Measurements from ENCODE around the gene SARDH. TPM values are rescaled to one million over a fixed set of nuclear protein-coding genes. Genes with fewer than 3 reads are reported as not detected.

Gene SARDH
- total RNA-seq, 2 experiments from 2014 or later, result 17.7 to 18.5 TPM

DNA sequence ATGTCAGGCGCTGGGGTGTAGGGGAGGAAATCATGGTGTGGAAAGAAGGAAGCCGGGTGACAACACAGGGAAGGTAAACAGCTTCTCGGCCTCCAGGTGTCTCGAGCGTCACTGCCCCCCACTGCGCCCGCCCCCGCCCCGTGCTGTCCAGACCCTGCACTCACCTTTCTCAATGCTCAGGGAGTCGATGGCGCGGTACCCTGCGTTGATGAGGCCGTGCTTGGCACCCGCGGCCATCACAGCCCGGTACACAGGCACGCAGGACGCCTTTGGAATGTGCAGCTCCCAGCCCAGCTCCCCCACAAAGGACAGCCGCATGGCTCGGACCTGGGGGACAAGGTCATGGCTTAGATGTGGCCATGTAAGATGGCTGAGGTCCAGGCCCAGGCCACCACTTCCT lies 66.8 kb downstream of the SARDH start:
- H3K27ac Mint-ChIP-seq, result peak overlapping the region; percentile 75
- peaks cover 6% of the 10 kb centered on the region for H3K36me3 ChIP-seq (ENCODE audit: insufficient read depth, low read length)
- ChIA-PET POLR2A (interaction anchor here (1.3 kb wide), 1 partner anchor 30 kb away, joined by 5 read pairs; no protein-coding TSS in a partner anchor), CTCF (no interaction called here)
- no peaks in the 10 kb centered on the region for H3K9me3 ChIP-seq (ENCODE audit: control insufficient read depth in 1 of 2, insufficient read depth in 1 of 2, low read length in 2 of 2)
- H3K27me3 Mint-ChIP-seq, result no peaks in the 10 kb centered on the region
- no peak overlapping the region for H3K27ac ChIP-seq (ENCODE audit: low read depth in 1 of 2, low read length in 2 of 2)
- no peak overlapping the region for H3K4me3 ChIP-seq (ENCODE audit: low read length)
- ATAC-seq (ENCODE audit: poor library complexity) (no peak), DNase-seq (no peak)
- H3K4me1 ChIP-seq (ENCODE audit: insufficient read depth, low read length), result peaks cover 19% of the 10 kb centered on the region
- H3K4me3 Mint-ChIP-seq, result no peak overlapping the region
- peaks cover 20% of the 10 kb centered on the region for H3K4me1 Mint-ChIP-seq (ENCODE audit: low read depth)
- intact Hi-C loops (cut with DNase I, micrococcal nuclease), result no loop called here
- no peaks in the 10 kb centered on the region for H3K27me3 ChIP-seq (ENCODE audit: control insufficient read depth in 1 of 2, insufficient read depth in 2 of 2, low read length in 2 of 2)
- H3K9me3 Mint-ChIP-seq, result no peaks in the 10 kb centered on the region
- H3K36me3 Mint-ChIP-seq (ENCODE audit: low read depth), result peaks cover 10% of the 10 kb centered on the region
- TF ChIP-seq, protein P1, sequence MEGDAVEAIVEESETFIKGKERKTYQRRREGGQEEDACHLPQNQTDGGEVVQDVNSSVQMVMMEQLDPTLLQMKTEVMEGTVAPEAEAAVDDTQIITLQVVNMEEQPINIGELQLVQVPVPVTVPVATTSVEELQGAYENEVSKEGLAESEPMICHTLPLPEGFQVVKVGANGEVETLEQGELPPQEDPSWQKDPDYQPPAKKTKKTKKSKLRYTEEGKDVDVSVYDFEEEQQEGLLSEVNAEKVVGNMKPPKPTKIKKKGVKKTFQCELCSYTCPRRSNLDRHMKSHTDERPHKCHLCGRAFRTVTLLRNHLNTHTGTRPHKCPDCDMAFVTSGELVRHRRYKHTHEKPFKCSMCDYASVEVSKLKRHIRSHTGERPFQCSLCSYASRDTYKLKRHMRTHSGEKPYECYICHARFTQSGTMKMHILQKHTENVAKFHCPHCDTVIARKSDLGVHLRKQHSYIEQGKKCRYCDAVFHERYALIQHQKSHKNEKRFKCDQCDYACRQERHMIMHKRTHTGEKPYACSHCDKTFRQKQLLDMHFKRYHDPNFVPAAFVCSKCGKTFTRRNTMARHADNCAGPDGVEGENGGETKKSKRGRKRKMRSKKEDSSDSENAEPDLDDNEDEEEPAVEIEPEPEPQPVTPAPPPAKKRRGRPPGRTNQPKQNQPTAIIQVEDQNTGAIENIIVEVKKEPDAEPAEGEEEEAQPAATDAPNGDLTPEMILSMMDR (IDR thresholded peaks at IDR 0.05), result no peak

DNA sequence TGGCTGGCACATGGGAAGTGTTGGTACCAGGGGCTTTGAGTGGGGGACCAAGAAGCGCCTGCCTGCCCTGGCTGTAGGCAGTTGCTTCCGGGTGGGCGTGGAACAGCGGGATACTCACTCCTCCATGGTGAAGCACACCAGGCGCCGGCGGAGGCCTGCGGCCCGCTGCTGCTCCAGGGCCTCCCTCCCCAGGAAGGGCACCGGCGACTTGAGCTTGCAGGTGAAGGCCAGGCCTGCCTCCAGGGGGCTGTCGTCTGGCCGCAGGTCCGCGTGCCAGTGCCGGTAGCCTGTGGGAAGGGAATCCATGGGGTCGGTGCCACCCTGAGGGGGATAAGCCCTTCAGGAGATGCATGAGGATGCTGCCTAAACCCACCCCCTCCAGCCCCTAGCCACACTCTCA lies 67.7 kb downstream of the SARDH start:
- Mint-ChIP-seq H3K27ac (peak overlapping the region; percentile 69), H3K27me3 (no peaks in the 10 kb centered on the region), H3K4me3 (no peak overlapping the region), H3K9me3 (no peaks in the 10 kb centered on the region), H3K36me3 (ENCODE audit: low read depth) (peaks cover 10% of the 10 kb centered on the region), H3K4me1 (ENCODE audit: low read depth) (peaks cover 11% of the 10 kb centered on the region)
- Histone ChIP-seq H3K36me3 (ENCODE audit: insufficient read depth, low read length) (peaks cover 6% of the 10 kb centered on the region), H3K27me3 (ENCODE audit: control insufficient read depth in 1 of 2, insufficient read depth in 2 of 2, low read length in 2 of 2) (no peaks in the 10 kb centered on the region), H3K27ac (ENCODE audit: low read depth in 1 of 2, low read length in 2 of 2) (no peak overlapping the region), H3K9me3 (ENCODE audit: control insufficient read depth in 1 of 2, insufficient read depth in 1 of 2, low read length in 2 of 2) (no peaks in the 10 kb centered on the region), H3K4me1 (ENCODE audit: insufficient read depth, low read length) (peaks cover 10% of the 10 kb centered on the region), H3K4me3 (ENCODE audit: low read length) (no peak overlapping the region)
- POLR2A ChIA-PET, result no interaction called here
- DNase-seq (no peak), ATAC-seq (ENCODE audit: poor library complexity) (no peak)
- intact Hi-C loops (cut with DNase I, micrococcal nuclease), result no loop called here
- TF ChIP-seq, protein P1 (IDR thresholded peaks at IDR 0.05), result no peak
- CTCF ChIA-PET, result no interaction called here

DNA sequence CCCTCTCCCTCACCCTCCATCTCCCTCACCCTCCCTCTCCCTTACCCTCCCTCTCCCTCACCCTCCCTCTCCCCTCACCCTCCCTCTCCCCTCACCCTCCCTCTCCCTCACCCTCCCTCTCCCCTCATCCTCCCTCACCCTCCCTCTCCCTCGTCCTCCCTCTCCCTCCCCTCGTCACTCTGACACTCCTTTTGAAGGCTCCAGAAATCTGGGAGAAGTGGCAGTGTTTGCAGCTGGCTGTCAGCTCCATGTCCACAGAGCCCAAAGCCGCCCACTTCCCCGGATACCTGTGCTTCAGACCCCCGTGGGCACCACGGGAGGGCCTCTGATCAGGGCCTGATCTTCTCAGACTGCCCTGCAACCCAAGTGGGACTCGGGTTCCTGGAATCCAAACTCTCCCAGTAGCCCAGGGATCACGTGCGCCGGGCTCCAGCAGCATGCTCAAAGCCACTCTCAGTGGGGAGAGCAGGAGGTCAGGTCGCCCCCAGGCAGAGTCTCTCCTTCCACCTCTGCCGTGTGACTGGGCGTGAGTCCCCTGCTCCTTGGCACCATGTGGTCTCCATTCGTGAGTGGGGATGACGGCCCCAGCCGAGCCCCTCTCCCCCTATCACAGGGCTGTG lies 68.9 kb downstream of the SARDH start:
- Histone ChIP-seq H3K36me3 (ENCODE audit: insufficient read depth, low read length) (peaks cover 10% of the 10 kb centered on the region), H3K9me3 (ENCODE audit: control insufficient read depth in 1 of 2, insufficient read depth in 1 of 2, low read length in 2 of 2) (no peaks in the 10 kb centered on the region), H3K4me1 (ENCODE audit: insufficient read depth, low read length) (peaks cover 7% of the 10 kb centered on the region), H3K27ac (ENCODE audit: low read depth in 1 of 2, low read length in 2 of 2) (no peak overlapping the region), H3K27me3 (ENCODE audit: control insufficient read depth in 1 of 2, insufficient read depth in 2 of 2, low read length in 2 of 2) (no peaks in the 10 kb centered on the region), H3K4me3 (ENCODE audit: low read length) (no peak overlapping the region)
- DNase-seq (no peak), ATAC-seq (ENCODE audit: poor library complexity) (no peak)
- Mint-ChIP-seq H3K27me3 (no peaks in the 10 kb centered on the region), H3K9me3 (no peaks in the 10 kb centered on the region), H3K4me1 (ENCODE audit: low read depth) (peaks cover under 1% of the 10 kb centered on the region), H3K4me3 (no peak overlapping the region), H3K27ac (peak overlapping the region; percentile 69), H3K36me3 (ENCODE audit: low read depth) (peaks cover 5% of the 10 kb centered on the region)
- POLR2A ChIA-PET, result no interaction called here
- intact Hi-C loops (cut with DNase I, micrococcal nuclease), result no loop called here
- CTCF ChIA-PET, result interaction anchor here (0.7 kb wide), 1 partner anchor 220 kb away, joined by 3 read pairs; no protein-coding TSS in a partner anchor
- TF ChIP-seq, protein P1 (IDR thresholded peaks at IDR 0.05), result no peak

Measured in CD4-positive, alpha-beta T cell (primary cell).